Peyer's patch (tissue), 4 donors: ENCODE data around the gene THAP10.

Experiments
- CTCF ChIP-seq, 6 experiments: fragments of 450-650 bp in 4 of 6; fragments of 200-600 bp in 2 of 6; sonication (generic) in 1 of 6; IDR thresholded peaks; one replicate each; pipeline ENCODE4 v1.5.1; 2017 to 2019; ENCODE audit warnings: antibody characterized with exemption in 6 of 6, mild to moderate bottlenecking in 3 of 6, moderate library complexity in 1 of 6
- POLR2A ChIP-seq, 2 donors: fragments of 450-650 bp; IDR thresholded peaks; one replicate each; pipeline ENCODE4 v1.5.1; 2017; ENCODE audit warnings: antibody characterized with exemption in 2 of 2, mild to moderate bottlenecking in 2 of 2, moderate library complexity in 2 of 2

GRCh38 chr15:70880781-70881180 is 11.5 kb downstream of the THAP10 start:
- TF ChIP-seq CTCF (IDR thresholded peaks at IDR 0.05), result no peak
- no peak for TF ChIP-seq POLR2A (IDR thresholded peaks at IDR 0.05)
